T-cell (primary cell): Measurements from ENCODE around the gene ZC3H6. TPM values are rescaled to one million over a fixed set of nuclear protein-coding genes. Genes with fewer than 3 reads are reported as not detected.
"Not testable (repeated sequence)": the region's sequence is repeated elsewhere in the genome, so short reads cannot be mapped to it uniquely, and the experiment has no call there.

Source experiments
- ATAC-seq, 4 experiments: fragments of 200-7000 bp in 3 of 4; fragments of 150-1000 bp in 1 of 4; cut with Tn5 transposase; replicated peaks in 1 of 4; 1 replicate in 3 of 4; 2 replicates in 1 of 4; pipeline ENCODE4 v1.10.0; 2021; ENCODE audit warnings: moderate library complexity in 3 of 4, mild to moderate bottlenecking in 2 of 4, moderate number of reproducible peaks in 1 of 4
- CTCF ChIA-PET, 2 donors: fragments of 300-600 bp; sonication (Branson Sonifier 250); formaldehyde crosslinking; loops; one replicate each; lab custom pipeline; 2022; ENCODE audit warnings: antibody characterized with exemption in 2 of 2; lab: Charles Lee
- POLR2A ChIA-PET, 2 donors: fragments of 300-600 bp; sonication (Branson Sonifier 250); formaldehyde crosslinking; loops; one replicate each; lab custom pipeline; 2022; ENCODE audit warnings: antibody characterized with exemption in 2 of 2; lab: Charles Lee
- DNase-seq, 35 experiments: peaks; one replicate each; pipeline versions ENCODE4 v3.0.0 to v3.0.0-alpha.2; 2013 to 2023
- H3K27ac ChIP-seq: one replicate; pipeline ENCODE4 v1.5.1; 2013; ENCODE audit warnings: low read length
- H3K27me3 ChIP-seq, 2 experiments: replicated peaks in 1 of 2; 1 replicate in 1 of 2; 2 replicates in 1 of 2; pipeline versions ENCODE4 v1.6.1 to v1.7.0; 2013; ENCODE audit warnings: low read length in 1 of 2, mixed read lengths in 1 of 2; ENCODE audit not compliant: control insufficient read depth in 2 of 2, insufficient read depth in 2 of 2; ENCODE audit errors: extremely low read depth in 1 of 2
- H3K36me3 ChIP-seq, 2 donors: 1 replicate in 1 of 2; 2 replicates in 1 of 2; pipeline versions ENCODE4 v1.6.1 to v1.7.0; 2013; ENCODE audit warnings: low read length in 1 of 2; ENCODE audit not compliant: control insufficient read depth in 2 of 2, insufficient read depth in 1 of 2; ENCODE audit errors: extremely low read depth in 1 of 2
- H3K4me1 ChIP-seq, 2 experiments: 1 replicate in 1 of 2; 2 replicates in 1 of 2; pipeline versions ENCODE4 v1.6.1 to v1.7.0; 2013; ENCODE audit warnings: low read length in 2 of 2, mixed read lengths in 1 of 2; ENCODE audit not compliant: insufficient read depth in 2 of 2, control insufficient read depth in 1 of 2; ENCODE audit errors: extremely low read depth in 1 of 2
- H3K4me3 ChIP-seq, 2 donors: 1 replicate in 1 of 2; 2 replicates in 1 of 2; pipeline versions ENCODE4 v1.5.1 to v1.7.0; 2013; ENCODE audit warnings: mild to moderate bottlenecking in 2 of 2, low read length in 1 of 2, moderate library complexity in 1 of 2; ENCODE audit not compliant: control insufficient read depth in 1 of 2; ENCODE audit errors: extremely low read depth in 1 of 2
- H3K9me3 ChIP-seq: 2 replicates; pipeline ENCODE4 v1.7.0; 2013
- H3K27ac Mint-ChIP-seq, 2 donors: one replicate each; pipeline ENCODE4 v1.8.0; 2020 to 2021; ENCODE audit warnings: mild to moderate bottlenecking in 2 of 2, mixed read lengths in 2 of 2
- H3K27me3 Mint-ChIP-seq, 2 donors: one replicate each; pipeline ENCODE4 v1.8.0; 2021 to 2022; ENCODE audit warnings: mixed read lengths in 2 of 2
- H3K36me3 Mint-ChIP-seq: one replicate; pipeline ENCODE4 v1.8.0; 2021; ENCODE audit warnings: mixed read lengths
- H3K4me1 Mint-ChIP-seq, 3 donors: one replicate each; pipeline ENCODE4 v1.8.0; 2020 to 2022; ENCODE audit warnings: mixed read lengths in 3 of 3, mild to moderate bottlenecking in 1 of 3
- H3K4me3 Mint-ChIP-seq, 3 donors: one replicate each; pipeline ENCODE4 v1.8.0; 2020 to 2022; ENCODE audit warnings: mild to moderate bottlenecking in 3 of 3, mixed read lengths in 3 of 3, moderate library complexity in 3 of 3
- H3K9me3 Mint-ChIP-seq, 3 donors: one replicate each; pipeline ENCODE4 v1.8.0; 2020 to 2022; ENCODE audit warnings: mixed read lengths in 3 of 3
- WGBS: methylation state at CpG from one replicate; pipeline ENCODE4 v1.1.5; 2013; ENCODE audit warnings: missing lambda C conversion rate; ENCODE audit not compliant: insufficient coverage; 5-methylcytosine and 5-hydroxymethylcytosine counted together
- total RNA-seq, 35 experiments: library from RNA in 6 of 35; stranded (reverse) in 6 of 35; fragments of 120-200 nt in 1 of 35; gene quantifications; one replicate each; pipeline versions ENCODE4 v1.2.1 to v1.2.4 and lab custom pipeline; 2013 to 2026

ZC3H6 gene
- total RNA-seq, 5 donors from 2014 or later (not counting 1 experiment from before 2014, with no cell fraction given) = 19.6 to 29.9 (median 25.9) TPM

- H3K4me1 Mint-ChIP-seq = peaks cover 40 to 46% (median 46%) of the 10 kb centered on the region in 3 donors
- H3K27ac Mint-ChIP-seq, H3K4me3 Mint-ChIP-seq, H3K9me3 Mint-ChIP-seq, H3K9me3 ChIP-seq, H3K27me3 ChIP-seq, H3K27ac ChIP-seq, ATAC-seq, H3K4me3 ChIP-seq, POLR2A ChIA-PET, H3K36me3 Mint-ChIP-seq, DNase-seq, H3K36me3 ChIP-seq, H3K4me1 ChIP-seq, H3K27me3 Mint-ChIP-seq: not testable (repeated sequence)
- CTCF ChIA-PET = interaction anchor here in 1 of 2 donors (0.6 kb wide), 1 partner anchor 144 kb away, joined by 3 read pairs; the partner anchor contains the start of gene FBLN7
- WGBS = no CpG with 5 or more reads among the region's 4 CpGs
These were observed 6.7 kb downstream of the ZC3H6 start for GRCh38 chr2:112282066-112282465.

GRCh38 chr2:112283535-112283934, 8.1 kb downstream of the ZC3H6 start:
- POLR2A ChIA-PET, H3K9me3 ChIP-seq, H3K4me1 ChIP-seq, H3K4me3 ChIP-seq, DNase-seq, ATAC-seq, H3K27ac Mint-ChIP-seq, H3K27me3 Mint-ChIP-seq, H3K27me3 ChIP-seq, H3K36me3 Mint-ChIP-seq, CTCF ChIA-PET, H3K4me3 Mint-ChIP-seq, H3K36me3 ChIP-seq, H3K27ac ChIP-seq, H3K9me3 Mint-ChIP-seq: not testable (repeated sequence)
- peaks cover 33 to 42% (median 37%) of the 10 kb centered on the region in 3 donors for H3K4me1 Mint-ChIP-seq
- no CpG with 5 or more reads among the region's 2 CpGs for WGBS

GRCh38 chr2:112290088-112290487, 14.7 kb downstream of the ZC3H6 start:
- no peaks in the 10 kb centered on the region for H3K9me3 ChIP-seq
- H3K4me1 ChIP-seq = no peaks in the 10 kb centered on the region
- no peak overlapping the region for H3K4me3 Mint-ChIP-seq
- peaks cover 17 to 22% (median 20%) of the 10 kb centered on the region in 3 donors for H3K4me1 Mint-ChIP-seq
- ATAC-seq (no peak), DNase-seq (no peak)
- WGBS = no CpG with 5 or more reads among the region's 3 CpGs
- no peaks in the 10 kb centered on the region for H3K27me3 ChIP-seq
- H3K9me3 Mint-ChIP-seq = no peaks in the 10 kb centered on the region
- H3K36me3 ChIP-seq = no peaks in the 10 kb centered on the region
- H3K27ac Mint-ChIP-seq = no peak overlapping the region
- H3K27ac ChIP-seq = no peak overlapping the region
- H3K27me3 Mint-ChIP-seq = no peaks in the 10 kb centered on the region
- CTCF ChIA-PET = no interaction called here
- POLR2A ChIA-PET = interaction anchor here in 1 of 2 donors (0.6 kb wide), 1 partner anchor 235 kb away, joined by 4 read pairs; the partner anchor contains the start of gene TMEM87B
- peaks cover 5% of the 10 kb centered on the region for H3K36me3 Mint-ChIP-seq
- H3K4me3 ChIP-seq = no peak overlapping the region

- H3K27ac Mint-ChIP-seq = no peak overlapping the region
- no CpG with 5 or more reads among the region's 1 CpG for WGBS
- no peaks in the 10 kb centered on the region for H3K27me3 ChIP-seq
- H3K9me3 Mint-ChIP-seq = no peaks in the 10 kb centered on the region
- CTCF ChIA-PET = interaction anchor here in 1 of 2 donors (1.3 kb wide), 1 partner anchor 31 kb away, joined by 5 read pairs; no protein-coding TSS in a partner anchor
- no peak for ATAC-seq
- H3K36me3 Mint-ChIP-seq = peaks cover 5% of the 10 kb centered on the region
- no peaks in the 10 kb centered on the region for H3K9me3 ChIP-seq
- H3K27me3 Mint-ChIP-seq = no peaks in the 10 kb centered on the region
- POLR2A ChIA-PET = interaction anchor here in 1 of 2 donors (0.6 kb wide), 2 partner anchors 46 to 235 kb away, joined by 3 to 4 read pairs; partner anchors contain the start of gene TMEM87B
- H3K4me1 Mint-ChIP-seq = peaks cover 20 to 25% (median 20%) of the 10 kb centered on the region in 3 donors
- no peak overlapping the region for H3K4me3 ChIP-seq
- H3K27ac ChIP-seq = no peak overlapping the region
- H3K36me3 ChIP-seq = no peaks in the 10 kb centered on the region
- H3K4me1 ChIP-seq = no peaks in the 10 kb centered on the region
- DNase-seq = no peak
- no peak overlapping the region for H3K4me3 Mint-ChIP-seq
These were observed 15.3 kb downstream of the ZC3H6 start for GRCh38 chr2:112290648-112291047.

GRCh38 chr2:112293636-112294401, 18.4 kb downstream of the ZC3H6 start:
- no peak overlapping the region for H3K27ac ChIP-seq
- POLR2A ChIA-PET = no interaction called here
- no peaks in the 10 kb centered on the region for H3K4me1 ChIP-seq
- Mint-ChIP-seq H3K36me3 (peaks cover 5% of the 10 kb centered on the region), H3K27me3 (no peaks in the 10 kb centered on the region), H3K4me3 (no peak overlapping the region), H3K9me3 (no peaks in the 10 kb centered on the region), H3K4me1 (peaks cover 24 to 28% (median 27%) of the 10 kb centered on the region in 3 donors), H3K27ac (no peak overlapping the region)
- WGBS = no CpG with 5 or more reads among the region's 8 CpGs
- ATAC-seq (no peak), DNase-seq (no peak)
- H3K27me3 ChIP-seq = no peaks in the 10 kb centered on the region
- no peak overlapping the region for H3K4me3 ChIP-seq
- CTCF ChIA-PET = interaction anchor here in 1 of 2 donors (0.6 kb wide), 1 partner anchor 246 kb away, joined by 3 read pairs; no protein-coding TSS in a partner anchor
- H3K36me3 ChIP-seq = no peaks in the 10 kb centered on the region
- H3K9me3 ChIP-seq = no peaks in the 10 kb centered on the region

GRCh38 chr2:112295407-112296078, 20.1 kb downstream of the ZC3H6 start:
- no peaks in the 10 kb centered on the region for H3K27me3 ChIP-seq
- no CpG with 5 or more reads among the region's 5 CpGs for WGBS
- no peak overlapping the region for H3K4me3 Mint-ChIP-seq
- ATAC-seq (no peak), DNase-seq (no peak)
- no peaks in the 10 kb centered on the region for H3K9me3 ChIP-seq
- H3K36me3 ChIP-seq = peaks cover 0 to 2% of the 10 kb centered on the region in 2 donors
- no peak overlapping the region for H3K27ac ChIP-seq
- CTCF ChIA-PET = interaction anchor here in 1 of 2 donors (0.6 to 0.9 kb wide), 2 partner anchors 46 to 248 kb away, joined by 3 to 4 read pairs; no protein-coding TSS in a partner anchor
- no peaks in the 10 kb centered on the region for H3K27me3 Mint-ChIP-seq
- no peaks in the 10 kb centered on the region for H3K4me1 ChIP-seq
- no peaks in the 10 kb centered on the region for H3K9me3 Mint-ChIP-seq
- H3K4me1 Mint-ChIP-seq = peaks cover 20 to 25% (median 23%) of the 10 kb centered on the region in 3 donors
- peaks cover 6% of the 10 kb centered on the region for H3K36me3 Mint-ChIP-seq
- no peak overlapping the region for H3K4me3 ChIP-seq
- POLR2A ChIA-PET = interaction anchor here in 1 of 2 donors (0.6 kb wide), 2 partner anchors 45 to 61 kb away, joined by 3 to 5 read pairs; no protein-coding TSS in a partner anchor
- H3K27ac Mint-ChIP-seq = no peak overlapping the region
